ENCODE results near the gene BMP4. TPM values are rescaled to one million over a fixed set of nuclear protein-coding genes. Genes with fewer than 3 reads are reported as not detected.
A peak's percentile ranks its signal among the peaks of the same experiment; 100 is the strongest.

Gene BMP4
- total RNA-seq, 1 donor from 2014 or later: 3.4 TPM

- Mint-ChIP-seq H3K27ac (ENCODE audit: unreplicated experiment) (peak overlapping the region; percentile 65), H3K36me3 (ENCODE audit: low read depth) (no peaks in the 10 kb centered on the region), H3K4me1 (ENCODE audit: low read depth) (peaks cover 52% of the 10 kb centered on the region), H3K9me3 (ENCODE audit: low read depth) (no peaks in the 10 kb centered on the region), H3K27me3 (ENCODE audit: low read depth) (peaks cover 20% of the 10 kb centered on the region), H3K4me3 (ENCODE audit: unreplicated experiment) (peak overlapping the region; percentile 84)
- no peak for DNase-seq (ENCODE audit: low spot score)
- TF ChIP-seq, protein P1, sequence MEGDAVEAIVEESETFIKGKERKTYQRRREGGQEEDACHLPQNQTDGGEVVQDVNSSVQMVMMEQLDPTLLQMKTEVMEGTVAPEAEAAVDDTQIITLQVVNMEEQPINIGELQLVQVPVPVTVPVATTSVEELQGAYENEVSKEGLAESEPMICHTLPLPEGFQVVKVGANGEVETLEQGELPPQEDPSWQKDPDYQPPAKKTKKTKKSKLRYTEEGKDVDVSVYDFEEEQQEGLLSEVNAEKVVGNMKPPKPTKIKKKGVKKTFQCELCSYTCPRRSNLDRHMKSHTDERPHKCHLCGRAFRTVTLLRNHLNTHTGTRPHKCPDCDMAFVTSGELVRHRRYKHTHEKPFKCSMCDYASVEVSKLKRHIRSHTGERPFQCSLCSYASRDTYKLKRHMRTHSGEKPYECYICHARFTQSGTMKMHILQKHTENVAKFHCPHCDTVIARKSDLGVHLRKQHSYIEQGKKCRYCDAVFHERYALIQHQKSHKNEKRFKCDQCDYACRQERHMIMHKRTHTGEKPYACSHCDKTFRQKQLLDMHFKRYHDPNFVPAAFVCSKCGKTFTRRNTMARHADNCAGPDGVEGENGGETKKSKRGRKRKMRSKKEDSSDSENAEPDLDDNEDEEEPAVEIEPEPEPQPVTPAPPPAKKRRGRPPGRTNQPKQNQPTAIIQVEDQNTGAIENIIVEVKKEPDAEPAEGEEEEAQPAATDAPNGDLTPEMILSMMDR (IDR thresholded peaks at IDR 0.05): no peak
Observed at GRCh38 chr14:53955671-53956426, 776 bp downstream of the BMP4 start.

- Mint-ChIP-seq H3K4me1 (ENCODE audit: low read depth) (peaks cover 52% of the 10 kb centered on the region), H3K36me3 (ENCODE audit: low read depth) (no peaks in the 10 kb centered on the region), H3K9me3 (ENCODE audit: low read depth) (no peaks in the 10 kb centered on the region), H3K27ac (ENCODE audit: unreplicated experiment) (no peak overlapping the region), H3K4me3 (ENCODE audit: unreplicated experiment) (peak overlapping the region; percentile 84), H3K27me3 (ENCODE audit: low read depth) (peaks cover 19% of the 10 kb centered on the region)
- TF ChIP-seq, protein P1 (IDR thresholded peaks at IDR 0.05): no peak
- DNase-seq (ENCODE audit: low spot score): no peak
Observed at GRCh38 chr14:53955229-53955556, 1.4 kb downstream of the BMP4 start.

GRCh38 chr14:53954551-53955228 is 1.9 kb downstream of the BMP4 start:
- H3K27me3 Mint-ChIP-seq (ENCODE audit: low read depth): peaks cover 18% of the 10 kb centered on the region
- H3K27ac Mint-ChIP-seq (ENCODE audit: unreplicated experiment): peak overlapping the region; percentile 93
- no peaks in the 10 kb centered on the region for H3K9me3 Mint-ChIP-seq (ENCODE audit: low read depth)
- no peaks in the 10 kb centered on the region for H3K36me3 Mint-ChIP-seq (ENCODE audit: low read depth)
- H3K4me1 Mint-ChIP-seq (ENCODE audit: low read depth): peaks cover 52% of the 10 kb centered on the region
- no peak for DNase-seq (ENCODE audit: low spot score)
- TF ChIP-seq, protein P1 (IDR thresholded peaks at IDR 0.05): peak; percentile 53
- peak overlapping the region; percentile 84 for H3K4me3 Mint-ChIP-seq (ENCODE audit: unreplicated experiment)

- DNase-seq (ENCODE audit: low spot score): no peak
- peaks cover 52% of the 10 kb centered on the region for H3K4me1 Mint-ChIP-seq (ENCODE audit: low read depth)
- peak overlapping the region; percentile 84 for H3K4me3 Mint-ChIP-seq (ENCODE audit: unreplicated experiment)
- peak overlapping the region; percentile 93 for H3K27ac Mint-ChIP-seq (ENCODE audit: unreplicated experiment)
- TF ChIP-seq, protein P1 (IDR thresholded peaks at IDR 0.05): no peak
- H3K27me3 Mint-ChIP-seq (ENCODE audit: low read depth): peaks cover 15% of the 10 kb centered on the region
- H3K9me3 Mint-ChIP-seq (ENCODE audit: low read depth): no peaks in the 10 kb centered on the region
- peaks cover under 1% of the 10 kb centered on the region for H3K36me3 Mint-ChIP-seq (ENCODE audit: low read depth)
Observed at GRCh38 chr14:53953828-53954550, 2.6 kb downstream of the BMP4 start.

Measured in chondrocyte (in vitro differentiated cells).